ENCODE data around the gene DUS4L.

DUS4L gene

GRCh38 chr7:107594961-107595737, 31.4 kb downstream of the DUS4L start:
- TF ChIP-seq CTCF (IDR thresholded peaks at IDR 0.05; ENCODE audit: low read depth, low read length): no peak
- TF ChIP-seq EZH2phosphoT487 (IDR thresholded peaks at IDR 0.05; ENCODE audit: low read depth): no peak
- Histone ChIP-seq H3K79me2 (ENCODE audit: low read length) (no peaks in the 10 kb centered on the region), H3K9ac (ENCODE audit: low read length) (no peak overlapping the region), H3K27ac (ENCODE audit: low read length) (no peak overlapping the region), H3K4me1 (ENCODE audit: low read length) (no peaks in the 10 kb centered on the region), H3K4me3 (ENCODE audit: low read length) (no peak overlapping the region), H3K9me3 (ENCODE audit: insufficient read depth, low read length) (no peaks in the 10 kb centered on the region), H3K36me3 (replicated peaks; ENCODE audit: low read depth, low read length) (no peaks in the 10 kb centered on the region), H2AFZ (ENCODE audit: low read depth, low read length) (no peak overlapping the region), H3K4me2 (ENCODE audit: low read length) (no peak overlapping the region), H4K20me1 (ENCODE audit: insufficient read depth, low read length) (no peaks in the 10 kb centered on the region), H3K27me3 (ENCODE audit: low read depth, low read length) (no peaks in the 10 kb centered on the region)

GRCh38 chr7:107596881-107597581, 33.3 kb downstream of the DUS4L start:
- Histone ChIP-seq H3K9me3 (ENCODE audit: insufficient read depth, low read length) (no peaks in the 10 kb centered on the region), H3K9ac (ENCODE audit: low read length) (no peak overlapping the region), H3K27ac (ENCODE audit: low read length) (no peak overlapping the region), H3K4me1 (ENCODE audit: low read length) (no peaks in the 10 kb centered on the region), H3K79me2 (ENCODE audit: low read length) (no peaks in the 10 kb centered on the region), H2AFZ (ENCODE audit: low read depth, low read length) (no peak overlapping the region), H3K36me3 (replicated peaks; ENCODE audit: low read depth, low read length) (no peaks in the 10 kb centered on the region), H3K27me3 (ENCODE audit: low read depth, low read length) (no peaks in the 10 kb centered on the region), H4K20me1 (ENCODE audit: insufficient read depth, low read length) (no peaks in the 10 kb centered on the region), H3K4me2 (ENCODE audit: low read length) (no peak overlapping the region), H3K4me3 (ENCODE audit: low read length) (no peak overlapping the region)
- TF ChIP-seq EZH2phosphoT487 (IDR thresholded peaks at IDR 0.05; ENCODE audit: low read depth) (no peak), CTCF (IDR thresholded peaks at IDR 0.05; ENCODE audit: low read depth, low read length) (no peak)

GRCh38 chr7:107597582-107597916, 33.8 kb downstream of the DUS4L start:
- Histone ChIP-seq H3K36me3 (replicated peaks; ENCODE audit: low read depth, low read length) (no peaks in the 10 kb centered on the region), H3K9me3 (ENCODE audit: insufficient read depth, low read length) (no peaks in the 10 kb centered on the region), H3K27me3 (ENCODE audit: low read depth, low read length) (no peaks in the 10 kb centered on the region), H3K27ac (ENCODE audit: low read length) (no peak overlapping the region), H3K9ac (ENCODE audit: low read length) (no peak overlapping the region), H3K4me1 (ENCODE audit: low read length) (no peaks in the 10 kb centered on the region), H4K20me1 (ENCODE audit: insufficient read depth, low read length) (no peaks in the 10 kb centered on the region), H3K4me3 (ENCODE audit: low read length) (no peak overlapping the region), H3K79me2 (ENCODE audit: low read length) (no peaks in the 10 kb centered on the region), H2AFZ (ENCODE audit: low read depth, low read length) (no peak overlapping the region), H3K4me2 (ENCODE audit: low read length) (no peak overlapping the region)
- no peak for TF ChIP-seq CTCF (IDR thresholded peaks at IDR 0.05; ENCODE audit: low read depth, low read length)
- no peak for TF ChIP-seq EZH2phosphoT487 (IDR thresholded peaks at IDR 0.05; ENCODE audit: low read depth)

- Histone ChIP-seq H3K9me3 (ENCODE audit: insufficient read depth, low read length) (no peaks in the 10 kb centered on the region), H3K36me3 (replicated peaks; ENCODE audit: low read depth, low read length) (no peaks in the 10 kb centered on the region), H4K20me1 (ENCODE audit: insufficient read depth, low read length) (no peaks in the 10 kb centered on the region), H2AFZ (ENCODE audit: low read depth, low read length) (no peak overlapping the region), H3K27ac (ENCODE audit: low read length) (no peak overlapping the region), H3K4me2 (ENCODE audit: low read length) (no peak overlapping the region), H3K4me1 (ENCODE audit: low read length) (no peaks in the 10 kb centered on the region), H3K9ac (ENCODE audit: low read length) (no peak overlapping the region), H3K27me3 (ENCODE audit: low read depth, low read length) (no peaks in the 10 kb centered on the region), H3K79me2 (ENCODE audit: low read length) (no peaks in the 10 kb centered on the region), H3K4me3 (ENCODE audit: low read length) (no peak overlapping the region)
- TF ChIP-seq EZH2phosphoT487 (IDR thresholded peaks at IDR 0.05; ENCODE audit: low read depth): no peak
- TF ChIP-seq CTCF (IDR thresholded peaks at IDR 0.05; ENCODE audit: low read depth, low read length): no peak
Measured at GRCh38 chr7:107597953-107598352, 34.2 kb downstream of the DUS4L start.
